ENCODE measurements around the gene NSD2.

NSD2 gene

DNA sequence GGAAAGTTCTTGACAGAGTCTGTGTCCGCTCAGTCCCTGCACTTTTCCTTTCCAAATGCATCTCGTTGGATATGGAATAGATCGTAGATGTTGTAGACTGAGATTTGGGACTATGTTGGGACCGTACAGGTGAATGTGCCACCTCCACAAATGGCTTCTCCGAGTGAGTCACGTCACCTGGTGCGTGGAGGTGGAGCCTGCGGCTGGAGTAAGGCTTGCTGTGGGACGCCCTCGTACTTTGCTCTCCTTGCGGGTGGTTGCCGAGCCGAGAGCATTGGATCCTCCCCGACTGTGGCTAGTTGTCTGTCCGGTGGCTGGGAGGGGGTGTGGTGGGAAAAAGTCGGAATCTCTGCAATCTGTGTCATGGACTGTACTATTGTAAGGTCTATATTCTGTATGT, 77.0 kb downstream of the NSD2 start:
- TF ChIP-seq, protein P1, sequence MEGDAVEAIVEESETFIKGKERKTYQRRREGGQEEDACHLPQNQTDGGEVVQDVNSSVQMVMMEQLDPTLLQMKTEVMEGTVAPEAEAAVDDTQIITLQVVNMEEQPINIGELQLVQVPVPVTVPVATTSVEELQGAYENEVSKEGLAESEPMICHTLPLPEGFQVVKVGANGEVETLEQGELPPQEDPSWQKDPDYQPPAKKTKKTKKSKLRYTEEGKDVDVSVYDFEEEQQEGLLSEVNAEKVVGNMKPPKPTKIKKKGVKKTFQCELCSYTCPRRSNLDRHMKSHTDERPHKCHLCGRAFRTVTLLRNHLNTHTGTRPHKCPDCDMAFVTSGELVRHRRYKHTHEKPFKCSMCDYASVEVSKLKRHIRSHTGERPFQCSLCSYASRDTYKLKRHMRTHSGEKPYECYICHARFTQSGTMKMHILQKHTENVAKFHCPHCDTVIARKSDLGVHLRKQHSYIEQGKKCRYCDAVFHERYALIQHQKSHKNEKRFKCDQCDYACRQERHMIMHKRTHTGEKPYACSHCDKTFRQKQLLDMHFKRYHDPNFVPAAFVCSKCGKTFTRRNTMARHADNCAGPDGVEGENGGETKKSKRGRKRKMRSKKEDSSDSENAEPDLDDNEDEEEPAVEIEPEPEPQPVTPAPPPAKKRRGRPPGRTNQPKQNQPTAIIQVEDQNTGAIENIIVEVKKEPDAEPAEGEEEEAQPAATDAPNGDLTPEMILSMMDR (IDR thresholded peaks at IDR 0.05): no peak

DNA sequence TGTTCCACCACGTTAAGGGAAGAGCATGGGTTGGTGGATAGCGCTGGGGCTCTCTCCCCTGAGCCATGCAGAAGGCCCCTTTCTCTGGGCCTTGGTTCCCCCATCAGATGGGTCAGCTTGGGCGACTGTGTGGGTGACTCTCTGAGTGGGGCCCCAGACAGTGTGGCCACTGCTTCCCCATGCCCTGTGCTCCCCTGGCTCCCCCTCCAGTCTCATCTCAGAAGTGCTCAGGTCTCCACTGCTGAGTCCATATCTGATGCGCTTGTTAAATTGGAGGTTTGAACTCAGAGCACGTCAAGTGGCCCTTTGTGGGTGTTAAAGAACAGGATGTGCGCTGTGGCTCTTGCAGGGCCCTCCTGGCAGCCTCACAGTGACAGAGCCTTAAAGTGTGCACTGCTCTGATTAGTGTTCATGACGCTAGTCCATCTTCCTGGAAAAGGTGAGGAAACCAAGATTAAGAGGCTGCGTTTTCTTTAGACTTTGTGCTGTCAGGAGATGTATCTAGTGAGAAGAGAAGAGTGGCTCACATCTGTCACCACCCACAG, 77.8 kb downstream of the NSD2 start:
- TF ChIP-seq, protein P1 (IDR thresholded peaks at IDR 0.05): no peak

DNA sequence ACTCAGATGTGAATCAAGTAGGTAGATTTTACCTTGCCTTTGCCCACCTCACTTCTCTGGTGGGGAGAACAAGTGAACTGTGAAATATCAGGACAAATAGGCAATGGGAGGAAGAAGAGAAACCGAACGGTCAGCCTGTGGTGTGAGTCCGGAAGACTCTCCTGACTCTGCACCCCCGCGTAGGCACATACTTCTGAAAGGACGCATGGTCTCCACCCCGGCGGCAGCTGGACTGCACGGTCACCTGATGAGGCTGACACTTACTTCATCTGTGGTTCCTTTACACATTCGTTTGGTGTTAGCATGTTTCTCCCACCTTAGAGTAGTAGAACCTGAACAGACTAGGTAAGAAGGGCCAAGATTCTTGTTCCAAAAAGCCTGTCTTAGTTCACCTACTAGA, 79.2 kb downstream of the NSD2 start:
- TF ChIP-seq, protein P1 (IDR thresholded peaks at IDR 0.05): no peak

DNA sequence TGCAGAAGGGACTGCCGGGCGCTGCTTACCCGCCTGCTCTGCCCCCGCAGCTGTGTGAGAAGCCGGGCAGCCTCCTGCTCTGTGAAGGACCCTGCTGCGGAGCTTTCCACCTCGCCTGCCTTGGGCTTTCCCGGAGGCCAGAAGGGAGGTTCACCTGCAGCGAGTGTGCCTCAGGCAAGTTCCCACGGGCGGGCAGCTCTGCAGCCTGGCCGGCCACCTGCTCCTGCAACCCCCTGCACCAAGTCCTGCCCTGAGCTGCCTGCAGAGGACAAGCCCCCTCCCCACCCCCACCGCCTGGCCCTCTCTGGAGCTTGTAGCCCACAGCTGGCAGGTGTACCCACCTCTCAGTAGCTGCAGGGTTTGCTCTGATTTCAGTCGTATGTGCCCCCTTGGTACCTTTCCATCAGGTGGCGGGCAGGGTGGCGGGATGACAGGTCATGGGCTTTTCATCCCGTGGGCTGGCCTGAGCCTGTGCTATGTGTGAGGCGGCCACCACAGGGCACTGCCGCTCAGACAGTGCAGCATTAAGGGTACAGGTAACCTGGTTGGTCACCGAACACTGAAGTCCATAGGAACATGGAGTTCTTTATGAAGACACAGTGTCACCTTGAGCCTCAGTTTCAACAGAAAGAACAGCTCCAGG, 81.0 kb downstream of the NSD2 start:
- TF ChIP-seq, protein P1 (IDR thresholded peaks at IDR 0.05): no peak

DNA sequence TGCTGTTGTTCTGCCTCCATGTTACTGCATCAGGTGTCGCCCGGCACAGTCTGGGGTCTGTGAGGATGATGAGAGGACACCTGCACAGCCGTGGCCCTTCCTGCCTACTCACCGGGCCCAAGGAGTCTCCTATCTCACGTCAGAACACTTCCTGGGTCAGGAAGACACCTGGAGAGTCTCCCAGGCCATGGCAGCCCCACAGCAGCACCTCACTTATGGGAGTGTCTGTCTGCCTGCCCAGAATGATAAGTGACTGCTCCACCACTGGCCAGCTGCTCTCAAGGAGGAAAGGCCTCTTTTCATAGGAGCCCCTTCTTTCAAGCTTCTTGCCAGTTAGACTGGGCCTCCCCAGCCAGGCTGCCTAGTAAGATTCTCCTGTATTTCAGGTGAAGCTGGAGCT, 81.5 kb downstream of the NSD2 start:
- TF ChIP-seq, protein P1 (IDR thresholded peaks at IDR 0.05): no peak

DNA sequence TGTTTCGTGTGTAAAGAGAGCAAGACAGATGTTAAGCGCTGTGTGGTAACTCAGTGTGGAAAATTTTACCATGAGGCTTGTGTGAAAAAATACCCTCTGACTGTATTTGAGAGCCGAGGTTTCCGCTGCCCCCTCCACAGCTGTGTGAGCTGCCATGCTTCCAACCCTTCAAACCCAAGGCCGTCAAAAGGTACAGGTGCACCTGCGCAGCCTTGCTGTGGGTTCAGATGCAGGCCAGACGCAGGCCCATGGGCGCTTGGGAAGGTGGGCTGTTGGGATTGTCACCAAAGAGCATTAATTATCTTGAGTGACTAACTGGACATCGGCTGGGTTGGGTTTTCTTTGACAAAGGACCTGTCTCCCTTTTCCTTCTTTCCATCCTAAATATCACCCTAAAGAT, 82.1 kb downstream of the NSD2 start:
- TF ChIP-seq, protein P1 (IDR thresholded peaks at IDR 0.05): no peak

DNA sequence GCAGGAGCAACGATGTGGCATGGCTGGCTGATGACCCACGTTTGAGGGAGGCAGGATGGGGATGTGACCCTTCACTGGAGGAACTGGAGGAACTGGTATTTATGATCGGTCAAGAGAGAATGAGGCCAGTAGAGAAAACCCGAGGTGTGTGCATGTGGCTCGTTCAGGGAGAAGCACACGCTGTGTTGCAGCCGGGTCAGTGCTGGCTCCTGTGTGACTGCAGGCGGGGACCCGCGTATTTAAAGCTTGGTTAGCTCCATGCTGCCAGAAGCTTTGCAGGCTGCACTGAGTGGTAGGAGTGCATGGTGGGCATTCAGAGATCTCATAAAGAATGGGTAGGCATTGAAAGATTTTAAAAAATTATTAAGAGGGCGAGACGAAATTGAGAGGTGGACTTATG, 85.4 kb downstream of the NSD2 start:
- TF ChIP-seq, protein P1 (IDR thresholded peaks at IDR 0.05): no peak
